Activated naive CD8-positive, alpha-beta T cell treated with anti-CD3 and anti-CD28 coated beads, Interleukin-2, amount 10 ng/mL, durations not matched to agents 7 days and 5 days (primary cell): ENCODE results near the gene EIF5. TPM values are rescaled to one million over a fixed set of nuclear protein-coding genes. Genes with fewer than 3 reads are reported as not detected.

Experiments used
- ATAC-seq: fragments of 150-1000 bp; cut with Tn5 transposase; one replicate; pipeline ENCODE4 v1.10.0; 2021; ENCODE audit warnings: low read depth, moderate library complexity
- POLR2A ChIA-PET: fragments of 350-600 bp; sonication (Branson Sonifier 250); formaldehyde crosslinking; loops from one replicate; lab custom pipeline; 2021; ENCODE audit warnings: antibody characterized with exemption; lab: Charles Lee
- DNase-seq: peaks from one replicate; pipeline ENCODE4 v3.0.0; 2021
- H3K27ac Mint-ChIP-seq: one replicate; pipeline ENCODE4 v1.8.0; 2022; ENCODE audit warnings: mild to moderate bottlenecking, mixed read lengths
- H3K27me3 Mint-ChIP-seq: one replicate; pipeline ENCODE4 v1.8.0; 2022; ENCODE audit warnings: mild to moderate bottlenecking, moderate library complexity, mixed read lengths
- H3K36me3 Mint-ChIP-seq: one replicate; pipeline ENCODE4 v1.8.0; 2021; ENCODE audit warnings: mild to moderate bottlenecking, mixed read lengths
- H3K4me1 Mint-ChIP-seq: one replicate; pipeline ENCODE4 v1.8.0; 2021; ENCODE audit warnings: mixed read lengths
- H3K4me3 Mint-ChIP-seq: one replicate; pipeline ENCODE4 v1.8.0; 2022; ENCODE audit warnings: mild to moderate bottlenecking, moderate library complexity, mixed read lengths
- H3K9me3 Mint-ChIP-seq: one replicate; pipeline ENCODE4 v1.8.0; 2021; ENCODE audit warnings: mixed read lengths
- total RNA-seq, 2 experiments: library from RNA; stranded (reverse); gene quantifications; one replicate each; pipeline ENCODE4 v1.2.3, GENCODE V29; 2021

Gene EIF5
- total RNA-seq, 2 experiments from 2014 or later = 202 to 222 TPM

GRCh38 chr14:103334644-103335622 lies 896 bp downstream of the EIF5 start:
- DNase-seq (peak; percentile 73), ATAC-seq (peak; percentile 16)
- Mint-ChIP-seq H3K27me3 (no peaks in the 10 kb centered on the region), H3K27ac (peak overlapping the region; percentile 84), H3K4me3 (peak overlapping the region; percentile 91), H3K4me1 (peaks cover 27% of the 10 kb centered on the region), H3K36me3 (peaks cover 45% of the 10 kb centered on the region), H3K9me3 (no peaks in the 10 kb centered on the region)
- POLR2A ChIA-PET = interaction anchor here (0.6 to 4.2 kb wide), 10 partner anchors 9 to 1028 kb away, joined by 3 to 27 read pairs (median 4); partner anchors contain the start of gene MARK3

- no peak for ATAC-seq
- H3K4me1 Mint-ChIP-seq = peaks cover 29% of the 10 kb centered on the region
- peak overlapping the region; percentile 91 for H3K4me3 Mint-ChIP-seq
- H3K27me3 Mint-ChIP-seq = no peaks in the 10 kb centered on the region
- no peak for DNase-seq
- POLR2A ChIA-PET = interaction anchor here (3.4 to 4.2 kb wide), 2 partner anchors 8 to 55 kb away, joined by 21 to 27 read pairs; no protein-coding TSS in a partner anchor
- H3K9me3 Mint-ChIP-seq = no peaks in the 10 kb centered on the region
- peaks cover 53% of the 10 kb centered on the region for H3K36me3 Mint-ChIP-seq
- peak overlapping the region; percentile 84 for H3K27ac Mint-ChIP-seq
Observed at GRCh38 chr14:103336191-103336590, 2.2 kb downstream of the EIF5 start.

- no peak overlapping the region for H3K27ac Mint-ChIP-seq
- ATAC-seq (no peak), DNase-seq (no peak)
- POLR2A ChIA-PET = no interaction called here
- H3K4me3 Mint-ChIP-seq = no peak overlapping the region
- H3K36me3 Mint-ChIP-seq = peaks cover 66% of the 10 kb centered on the region
- H3K4me1 Mint-ChIP-seq = peaks cover 31% of the 10 kb centered on the region
- no peaks in the 10 kb centered on the region for H3K9me3 Mint-ChIP-seq
- no peaks in the 10 kb centered on the region for H3K27me3 Mint-ChIP-seq
Observed at GRCh38 chr14:103337794-103338193, 3.8 kb downstream of the EIF5 start.

GRCh38 chr14:103339561-103339960 lies 5.5 kb downstream of the EIF5 start:
- no peak overlapping the region for H3K4me3 Mint-ChIP-seq
- H3K27me3 Mint-ChIP-seq = no peaks in the 10 kb centered on the region
- ATAC-seq (no peak), DNase-seq (no peak)
- no peaks in the 10 kb centered on the region for H3K9me3 Mint-ChIP-seq
- POLR2A ChIA-PET = interaction anchor here (0.6 kb wide), 1 partner anchor 10 kb away, joined by 3 read pairs; no protein-coding TSS in a partner anchor
- no peak overlapping the region for H3K27ac Mint-ChIP-seq
- peaks cover 32% of the 10 kb centered on the region for H3K4me1 Mint-ChIP-seq
- peaks cover 79% of the 10 kb centered on the region for H3K36me3 Mint-ChIP-seq

- no peak overlapping the region for H3K27ac Mint-ChIP-seq
- H3K36me3 Mint-ChIP-seq = peaks cover 77% of the 10 kb centered on the region
- POLR2A ChIA-PET = no interaction called here
- no peaks in the 10 kb centered on the region for H3K27me3 Mint-ChIP-seq
- peaks cover 31% of the 10 kb centered on the region for H3K4me1 Mint-ChIP-seq
- ATAC-seq (no peak), DNase-seq (no peak)
- no peaks in the 10 kb centered on the region for H3K9me3 Mint-ChIP-seq
- no peak overlapping the region for H3K4me3 Mint-ChIP-seq
Observed at GRCh38 chr14:103340480-103341212, 6.6 kb downstream of the EIF5 start.

GRCh38 chr14:103341250-103342129 lies 7.5 kb downstream of the EIF5 start:
- Mint-ChIP-seq H3K4me3 (no peak overlapping the region), H3K27me3 (no peaks in the 10 kb centered on the region), H3K36me3 (peaks cover 70% of the 10 kb centered on the region), H3K9me3 (no peaks in the 10 kb centered on the region), H3K4me1 (peaks cover 23% of the 10 kb centered on the region), H3K27ac (no peak overlapping the region)
- DNase-seq (no peak), ATAC-seq (no peak)
- POLR2A ChIA-PET = no interaction called here

- Mint-ChIP-seq H3K4me1 (peaks cover 16% of the 10 kb centered on the region), H3K4me3 (no peak overlapping the region), H3K27me3 (no peaks in the 10 kb centered on the region), H3K9me3 (no peaks in the 10 kb centered on the region), H3K27ac (no peak overlapping the region), H3K36me3 (peaks cover 53% of the 10 kb centered on the region)
- POLR2A ChIA-PET = interaction anchor here (4.2 kb wide), 1 partner anchor 9 kb away, joined by 27 read pairs; the partner anchor contains the start of gene EIF5
- ATAC-seq (no peak), DNase-seq (no peak)
Observed at GRCh38 chr14:103343164-103343879, 9.3 kb downstream of the EIF5 start.

- no peak for ATAC-seq
- Mint-ChIP-seq H3K4me1 (peaks cover 13% of the 10 kb centered on the region), H3K27ac (no peak overlapping the region), H3K4me3 (no peak overlapping the region), H3K9me3 (no peaks in the 10 kb centered on the region), H3K36me3 (peaks cover 46% of the 10 kb centered on the region), H3K27me3 (no peaks in the 10 kb centered on the region)
- DNase-seq = no peak
- POLR2A ChIA-PET = interaction anchor here (4.2 kb wide), 1 partner anchor 10 kb away, joined by 27 read pairs; the partner anchor contains the start of gene EIF5
Observed at GRCh38 chr14:103343905-103344797, 10.1 kb downstream of the EIF5 start.

- Mint-ChIP-seq H3K27me3 (no peaks in the 10 kb centered on the region), H3K36me3 (peaks cover 30% of the 10 kb centered on the region), H3K4me1 (peaks cover 9% of the 10 kb centered on the region), H3K4me3 (no peak overlapping the region), H3K9me3 (no peaks in the 10 kb centered on the region), H3K27ac (no peak overlapping the region)
- POLR2A ChIA-PET = interaction anchor here (4.2 kb wide), 1 partner anchor 12 kb away, joined by 27 read pairs; the partner anchor contains the start of gene EIF5
- ATAC-seq (no peak), DNase-seq (no peak)
Observed at GRCh38 chr14:103346286-103346685, 12.2 kb downstream of the EIF5 start.

- Mint-ChIP-seq H3K4me1 (peaks cover 4% of the 10 kb centered on the region), H3K4me3 (no peak overlapping the region), H3K9me3 (peaks cover 2% of the 10 kb centered on the region), H3K36me3 (peaks cover 23% of the 10 kb centered on the region), H3K27ac (no peak overlapping the region), H3K27me3 (peaks cover 2% of the 10 kb centered on the region)
- POLR2A ChIA-PET = no interaction called here
- DNase-seq (no peak), ATAC-seq (no peak)
Observed at GRCh38 chr14:103347091-103347815, 13.2 kb downstream of the EIF5 start.

GRCh38 chr14:103348154-103348553 lies 14.1 kb downstream of the EIF5 start:
- peaks cover 7% of the 10 kb centered on the region for H3K27me3 Mint-ChIP-seq
- no peak for ATAC-seq
- peaks cover 4% of the 10 kb centered on the region for H3K9me3 Mint-ChIP-seq
- POLR2A ChIA-PET = no interaction called here
- H3K4me1 Mint-ChIP-seq = peaks cover 4% of the 10 kb centered on the region
- no peak overlapping the region for H3K4me3 Mint-ChIP-seq
- H3K36me3 Mint-ChIP-seq = peaks cover 16% of the 10 kb centered on the region
- no peak for DNase-seq
- H3K27ac Mint-ChIP-seq = no peak overlapping the region
